ENCODE measurements around the gene ARHGAP35. TPM values are rescaled to one million over a fixed set of nuclear protein-coding genes. Genes with fewer than 3 reads are reported as not detected.

Gene ARHGAP35
- total and polyA plus RNA-seq, 2 experiments from 2014 or later, result 13.6 to 57.7 TPM

- H3K36me3 Mint-ChIP-seq (ENCODE audit: low read depth), result 0 out of 3 replicates have a peak, but pooled peaks cover 2% of the 10 kb centered on the region
- Histone ChIP-seq H3F3A (replicated peaks; ENCODE audit: low read depth) (no peaks in the 10 kb centered on the region), H3K36me3 (ENCODE audit: insufficient read depth) (no peaks in the 10 kb centered on the region), H3K4me3 (no peak overlapping the region), H3K79me2 (replicated peaks; ENCODE audit: insufficient read depth) (peaks cover 97% of the 10 kb centered on the region), H3K4me1 (ENCODE audit: insufficient read depth) (no peaks in the 10 kb centered on the region), H3K9me2 (ENCODE audit: insufficient read depth) (no peaks in the 10 kb centered on the region), H3K4me2 (no peak overlapping the region), H2AFZ (no peak overlapping the region), H3K27me3 (ENCODE audit: insufficient read depth) (no peaks in the 10 kb centered on the region), H4K20me1 (replicated peaks; ENCODE audit: insufficient read depth) (peaks cover 41% of the 10 kb centered on the region), H3K27ac (ENCODE audit: low read depth) (no peak overlapping the region)
- ATAC-seq (no peak), DNase-seq (ENCODE audit: low spot score) (no peak)
- peaks cover 18% of the 10 kb centered on the region for H3K4me1 Mint-ChIP-seq
- no peaks in the 10 kb centered on the region for H3K27me3 Mint-ChIP-seq (ENCODE audit: insufficient read depth, low read depth, poor library complexity)
- no peak for TF ChIP-seq CTCF (conservative IDR thresholded peaks at IDR 0.05; ENCODE audit: low read depth in 2 of 2)
- TF ChIP-seq STAT1 (IDR thresholded peaks at IDR 0.05; ENCODE audit: unreplicated experiment), result no peak
- TF ChIP-seq ZNF462 (CRISPR knock-in tag; IDR thresholded peaks at IDR 0.05), result no peak
- no peak for TF ChIP-seq ZNF114 (CRISPR knock-in tag; IDR thresholded peaks at IDR 0.05)
- TF ChIP-seq JUNB (IDR thresholded peaks at IDR 0.05; ENCODE audit: unreplicated experiment), result no peak
- no peak overlapping the region for H3K27ac Mint-ChIP-seq
- no peaks in the 10 kb centered on the region; the same call in 2 of the 3 replicates for H3K9me3 Mint-ChIP-seq
- H3K4me3 Mint-ChIP-seq, result no peak overlapping the region
Measured at GRCh38 chr19:46886546-46887239, 25.9 kb downstream of the ARHGAP35 start.
